Measurements from ENCODE around the gene PRKAG2.

The PRKAG2 gene

GRCh38 chr7:151624246-151624928, 252.5 kb downstream of the PRKAG2 start:
- Histone ChIP-seq H3K79me2 (ENCODE audit: insufficient read depth, low read depth) (no peaks in the 10 kb centered on the region), H3K27ac (no peak overlapping the region), H4K20me1 (ENCODE audit: insufficient read depth) (no peaks in the 10 kb centered on the region), H2AFZ (ENCODE audit: low read depth) (no peak overlapping the region), H3K4me1 (ENCODE audit: low read depth, poor library complexity, severe bottlenecking) (no peaks in the 10 kb centered on the region), H3K36me3 (ENCODE audit: insufficient read depth) (no peaks in the 10 kb centered on the region), H3K9ac (no peak overlapping the region), H3K27me3 (ENCODE audit: insufficient read depth, low read depth) (no peaks in the 10 kb centered on the region), H3K4me2 (no peak overlapping the region), H3K4me3 (IDR thresholded peaks at IDR 0.05; ENCODE audit: insufficient read depth, low read depth, low read length) (no peak overlapping the region)
- no peak for TF ChIP-seq CTCF (conservative IDR thresholded peaks at IDR 0.05; ENCODE audit: low read depth, low read length)

GRCh38 chr7:151623766-151624165, 253.1 kb downstream of the PRKAG2 start:
- Histone ChIP-seq H3K27me3 (ENCODE audit: insufficient read depth, low read depth) (no peaks in the 10 kb centered on the region), H3K4me2 (no peak overlapping the region), H3K4me3 (IDR thresholded peaks at IDR 0.05; ENCODE audit: insufficient read depth, low read depth, low read length) (no peak overlapping the region), H3K36me3 (ENCODE audit: insufficient read depth) (no peaks in the 10 kb centered on the region), H3K27ac (no peak overlapping the region), H3K79me2 (ENCODE audit: insufficient read depth, low read depth) (no peaks in the 10 kb centered on the region), H3K9ac (no peak overlapping the region), H4K20me1 (ENCODE audit: insufficient read depth) (no peaks in the 10 kb centered on the region), H2AFZ (ENCODE audit: low read depth) (no peak overlapping the region), H3K4me1 (ENCODE audit: low read depth, poor library complexity, severe bottlenecking) (no peaks in the 10 kb centered on the region)
- no peak for TF ChIP-seq CTCF (conservative IDR thresholded peaks at IDR 0.05; ENCODE audit: low read depth, low read length)

GRCh38 chr7:151621961-151622360, 255.0 kb downstream of the PRKAG2 start:
- Histone ChIP-seq H3K36me3 (ENCODE audit: insufficient read depth) (no peaks in the 10 kb centered on the region), H3K4me3 (IDR thresholded peaks at IDR 0.05; ENCODE audit: insufficient read depth, low read depth, low read length) (no peak overlapping the region), H4K20me1 (ENCODE audit: insufficient read depth) (no peaks in the 10 kb centered on the region), H2AFZ (ENCODE audit: low read depth) (no peak overlapping the region), H3K27me3 (ENCODE audit: insufficient read depth, low read depth) (no peaks in the 10 kb centered on the region), H3K79me2 (ENCODE audit: insufficient read depth, low read depth) (no peaks in the 10 kb centered on the region), H3K9ac (no peak overlapping the region), H3K4me1 (ENCODE audit: low read depth, poor library complexity, severe bottlenecking) (no peaks in the 10 kb centered on the region), H3K4me2 (no peak overlapping the region), H3K27ac (no peak overlapping the region)
- TF ChIP-seq CTCF (conservative IDR thresholded peaks at IDR 0.05; ENCODE audit: low read depth, low read length), result no peak

GRCh38 chr7:151616443-151617213, 260.3 kb downstream of the PRKAG2 start:
- no peak for TF ChIP-seq CTCF (conservative IDR thresholded peaks at IDR 0.05; ENCODE audit: low read depth, low read length)
- Histone ChIP-seq H3K36me3 (ENCODE audit: insufficient read depth) (no peaks in the 10 kb centered on the region), H3K4me1 (ENCODE audit: low read depth, poor library complexity, severe bottlenecking) (no peaks in the 10 kb centered on the region), H3K9ac (no peak overlapping the region), H4K20me1 (ENCODE audit: insufficient read depth) (no peaks in the 10 kb centered on the region), H3K4me3 (IDR thresholded peaks at IDR 0.05; ENCODE audit: insufficient read depth, low read depth, low read length) (no peak overlapping the region), H3K27me3 (ENCODE audit: insufficient read depth, low read depth) (no peaks in the 10 kb centered on the region), H3K4me2 (no peak overlapping the region), H3K27ac (no peak overlapping the region), H2AFZ (ENCODE audit: low read depth) (no peak overlapping the region), H3K79me2 (ENCODE audit: insufficient read depth, low read depth) (no peaks in the 10 kb centered on the region)
